GM18861 (cell line): ENCODE data around the gene SRGAP1.

Experiments used
- ATAC-seq: cut with Tn5 transposase; IDR thresholded peaks from one replicate; pipeline ENCODE4 v1.9.1; 2021; ENCODE audit not compliant: unreplicated experiment

Gene SRGAP1

DNA sequence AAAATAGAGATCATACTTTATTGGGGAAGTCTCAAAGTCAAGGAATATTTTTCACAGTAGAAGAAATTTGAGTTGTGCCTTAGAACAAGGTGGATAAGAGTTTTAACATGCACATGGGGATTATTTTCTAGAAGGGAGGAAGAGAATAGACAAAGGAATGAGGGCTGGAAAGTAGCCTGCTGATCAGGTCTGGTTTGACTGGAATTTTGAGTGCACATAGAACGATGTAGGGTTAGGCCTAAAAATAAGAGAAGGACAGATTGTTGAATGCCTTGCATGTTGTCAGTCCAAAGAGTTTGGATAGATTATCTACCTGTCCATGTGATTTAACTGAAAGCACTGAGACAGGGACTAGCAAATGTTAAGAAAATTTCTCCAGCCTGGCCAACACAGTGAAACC, 87.2 kb downstream of the SRGAP1 start:
- no peak for ATAC-seq

DNA sequence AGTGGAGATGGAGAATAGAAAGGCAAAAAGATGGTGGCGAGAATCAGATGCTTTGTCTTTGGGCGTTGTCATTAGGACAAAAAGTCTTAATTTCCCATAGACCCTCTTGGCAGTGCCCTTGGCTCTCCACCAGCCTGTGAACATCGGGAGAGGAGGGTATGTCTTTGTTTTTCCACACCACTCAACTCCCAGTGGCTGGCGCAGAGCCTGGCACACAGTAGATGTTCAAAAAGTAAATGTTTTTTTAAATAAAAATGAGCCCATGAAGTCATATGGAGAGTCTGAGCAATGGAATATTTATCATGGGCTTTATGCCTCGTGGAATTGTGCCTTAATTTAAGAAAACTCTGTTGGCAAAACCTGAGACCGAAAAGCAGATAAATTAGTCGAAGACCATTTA, 90.4 kb downstream of the SRGAP1 start:
- no peak for ATAC-seq

DNA sequence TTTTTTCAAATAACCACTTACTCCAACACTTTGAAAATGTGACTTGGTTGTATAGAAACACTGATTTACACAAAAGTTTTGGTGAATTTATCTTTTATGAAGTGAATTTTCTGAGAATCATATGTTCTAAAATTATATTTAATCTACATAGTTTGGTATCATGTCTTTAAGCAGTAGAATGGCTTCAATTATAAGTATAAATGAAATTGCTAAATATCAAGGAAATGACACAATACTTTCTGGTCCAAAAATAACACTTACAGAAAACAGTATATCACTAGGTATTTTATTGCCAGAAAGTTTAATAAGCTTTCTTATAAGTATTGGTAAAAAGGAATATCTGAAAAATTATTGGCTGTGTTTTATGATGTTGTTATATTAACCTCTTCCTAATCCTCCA, 90.9 kb downstream of the SRGAP1 start:
- no peak for ATAC-seq

DNA sequence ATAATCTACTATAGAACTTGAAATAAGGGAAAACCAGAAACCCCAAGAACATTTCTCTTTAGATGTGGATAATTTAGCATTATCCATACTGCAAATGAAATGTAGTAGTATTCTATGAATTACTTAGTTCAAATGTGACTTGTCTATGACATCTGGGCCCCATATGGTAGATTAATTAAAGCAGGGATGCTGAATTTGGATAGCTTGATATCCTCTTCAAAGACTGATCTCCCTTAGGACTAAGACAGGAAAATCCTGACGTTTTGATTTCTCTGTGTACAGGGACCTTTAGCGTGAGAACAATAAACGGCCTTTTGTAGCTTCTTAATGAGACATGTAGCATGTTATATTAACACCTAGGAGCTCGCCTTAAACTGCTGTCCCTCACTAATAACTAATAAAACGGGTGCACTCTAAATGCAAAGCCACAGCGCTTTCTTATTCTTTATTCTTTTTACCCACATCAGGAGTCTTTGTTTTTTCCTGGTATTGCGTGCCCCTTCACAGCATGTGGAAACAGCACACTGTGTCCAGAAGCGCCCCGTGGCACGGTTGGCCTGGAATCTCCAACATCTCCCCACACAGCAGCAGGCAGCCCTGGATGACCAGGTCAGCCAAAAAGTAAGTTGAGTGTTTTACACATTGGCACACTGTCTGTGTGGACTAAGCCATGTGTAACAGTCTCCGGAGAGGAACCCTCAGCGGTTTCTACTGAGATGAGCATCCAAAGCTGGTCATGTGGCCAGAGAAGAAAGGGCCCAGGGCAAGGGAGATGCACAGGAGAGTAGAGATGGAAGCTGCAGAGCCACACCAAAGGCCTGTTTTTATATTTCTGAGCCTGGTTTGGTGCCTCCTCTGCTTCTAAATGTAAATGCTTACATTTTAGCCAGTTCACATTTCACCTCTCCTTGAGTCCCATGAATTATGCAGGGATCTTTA, 93.1 kb downstream of the SRGAP1 start:
- ATAC-seq, result no peak

DNA sequence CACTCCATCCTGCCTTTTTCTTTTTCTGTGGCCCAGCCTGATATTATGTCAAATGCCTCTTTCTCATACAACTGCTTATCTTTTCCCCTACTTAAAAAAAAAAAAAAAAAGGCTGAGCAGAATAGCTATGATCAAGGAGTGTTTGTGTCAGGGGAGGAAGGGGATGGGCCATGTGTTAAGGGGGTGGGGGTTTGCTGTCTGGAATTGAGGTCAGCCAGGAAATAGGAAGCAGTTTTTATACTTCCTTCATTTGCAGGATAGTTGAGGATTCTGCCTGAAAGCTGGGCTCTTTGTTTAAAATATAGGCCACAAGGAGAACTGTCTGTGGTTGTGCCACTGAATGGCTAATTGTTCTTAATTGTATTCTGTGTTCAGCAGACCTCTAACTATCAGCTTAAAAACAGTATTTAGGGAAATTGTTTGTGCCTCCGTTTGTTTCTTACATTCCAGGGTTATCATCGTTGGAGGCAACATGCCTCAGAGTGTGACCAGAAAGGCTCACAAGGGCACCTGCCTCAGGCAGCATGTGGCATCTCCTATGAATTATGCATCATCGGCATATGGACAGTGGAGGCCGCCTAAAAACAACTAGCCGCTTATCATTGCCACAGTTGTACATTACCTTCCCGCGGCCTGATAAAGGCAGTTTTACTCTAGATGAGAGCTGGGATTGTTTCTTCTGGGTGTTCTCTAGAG, 96.0 kb downstream of the SRGAP1 start:
- ATAC-seq, result no peak

DNA sequence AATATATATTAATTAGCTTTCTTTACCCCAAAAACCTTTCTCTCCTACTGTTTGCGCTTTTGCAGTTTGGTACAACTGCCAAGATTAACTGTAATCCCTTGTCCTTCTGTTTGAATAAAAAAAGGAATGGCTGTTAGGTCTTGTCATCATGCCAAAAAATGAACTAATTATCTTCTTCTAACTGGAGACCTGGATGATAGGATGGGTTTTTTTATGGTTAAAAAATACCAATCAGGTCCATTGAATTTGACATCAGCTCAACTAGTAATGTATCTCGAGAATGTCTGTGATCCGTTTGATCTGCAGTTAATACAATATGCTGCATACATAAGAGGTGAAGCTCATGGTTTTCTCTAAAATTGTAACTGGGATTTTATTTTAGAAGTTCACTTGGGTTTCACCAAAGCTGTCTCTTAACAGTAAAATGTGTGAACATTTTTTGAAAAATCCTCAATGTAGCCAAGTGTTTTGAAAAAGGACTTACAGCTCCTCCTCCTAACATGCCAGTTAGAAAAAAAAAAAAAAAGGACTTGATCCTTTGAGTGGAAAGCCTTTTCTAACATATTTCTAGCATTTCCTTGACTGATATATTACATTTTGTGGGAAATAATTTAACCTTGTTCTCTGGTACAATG, 96.8 kb downstream of the SRGAP1 start:
- no peak for ATAC-seq

DNA sequence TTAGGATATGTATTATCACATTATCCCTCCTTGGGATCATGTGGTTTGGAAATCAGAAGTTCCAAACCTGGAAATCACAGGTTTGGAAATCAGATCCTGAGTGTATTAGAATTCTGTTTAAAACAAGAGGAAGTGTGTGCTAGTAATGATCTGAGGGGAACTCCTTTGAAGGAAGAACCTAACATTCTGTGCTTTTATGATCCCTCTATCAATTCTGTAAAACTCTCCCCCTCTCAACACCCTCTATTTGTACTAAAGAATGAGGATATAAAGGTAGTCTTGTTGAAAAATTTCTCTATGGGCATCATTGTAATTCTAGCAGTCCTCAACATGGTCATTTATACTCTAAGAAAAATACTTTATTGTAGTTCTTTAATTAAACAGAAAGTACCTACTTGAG, 97.4 kb downstream of the SRGAP1 start:
- ATAC-seq, result no peak

DNA sequence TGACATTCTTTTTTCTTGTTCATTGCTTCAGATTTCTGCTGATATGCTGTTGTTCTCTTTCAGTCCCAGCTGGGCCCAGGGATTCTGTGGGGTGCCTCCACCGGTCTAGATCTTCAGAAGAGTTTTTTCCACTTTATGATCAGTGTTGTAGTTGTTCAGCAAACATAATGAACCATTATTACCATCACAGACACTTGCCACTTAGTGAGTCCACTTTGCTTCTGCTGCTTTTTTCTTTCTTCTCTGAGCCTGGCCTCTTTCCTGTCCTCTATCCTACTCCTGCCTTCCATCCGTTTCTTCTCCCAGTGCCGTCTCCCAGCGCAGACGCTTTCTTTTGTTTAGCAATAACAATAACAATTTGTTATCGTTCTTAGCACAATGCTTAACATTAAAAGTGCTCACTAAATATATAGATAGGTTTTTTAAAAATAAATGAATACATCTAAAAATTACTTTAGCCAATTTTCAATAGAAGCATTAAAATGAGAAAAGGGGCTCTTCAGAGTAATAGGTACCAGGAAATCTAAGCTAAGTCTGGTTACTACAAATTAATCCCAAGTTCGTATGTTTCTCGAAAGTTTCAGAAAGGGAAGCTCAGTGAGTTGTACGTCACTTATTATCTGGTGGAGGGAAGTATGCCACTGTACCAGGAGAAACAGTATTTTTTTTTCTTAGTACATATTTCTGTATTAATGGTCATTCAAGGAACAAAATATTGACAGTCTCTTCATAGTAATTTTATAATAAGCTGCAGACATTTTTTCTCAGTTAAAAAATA, 98.2 kb downstream of the SRGAP1 start:
- ATAC-seq, result no peak

DNA sequence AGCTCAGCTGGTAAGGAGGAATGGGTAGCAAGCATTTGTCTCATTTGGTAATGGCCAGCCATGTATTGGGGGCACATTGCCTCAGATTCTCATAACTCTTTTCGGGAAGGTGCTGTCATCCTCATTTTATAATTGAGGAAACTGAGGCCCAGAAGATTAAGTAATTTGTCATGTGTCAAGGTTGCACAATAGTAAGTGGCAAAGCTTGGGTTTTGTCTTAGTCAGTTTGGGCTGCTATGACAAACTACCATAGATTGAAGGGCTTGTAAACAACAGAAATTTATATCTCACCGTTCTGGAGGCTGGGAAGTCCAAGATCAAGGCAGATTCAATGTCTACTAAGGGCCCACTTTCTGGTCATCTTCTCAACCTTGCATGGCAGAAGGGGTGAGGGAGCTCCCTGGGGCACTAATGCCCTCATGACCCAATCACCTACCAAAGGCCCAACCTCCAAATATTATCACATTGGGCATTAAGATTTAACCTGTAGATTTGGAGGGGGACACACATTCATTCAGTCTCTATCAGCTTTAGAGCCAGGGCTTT, 99.6 kb downstream of the SRGAP1 start:
- ATAC-seq, result no peak

DNA sequence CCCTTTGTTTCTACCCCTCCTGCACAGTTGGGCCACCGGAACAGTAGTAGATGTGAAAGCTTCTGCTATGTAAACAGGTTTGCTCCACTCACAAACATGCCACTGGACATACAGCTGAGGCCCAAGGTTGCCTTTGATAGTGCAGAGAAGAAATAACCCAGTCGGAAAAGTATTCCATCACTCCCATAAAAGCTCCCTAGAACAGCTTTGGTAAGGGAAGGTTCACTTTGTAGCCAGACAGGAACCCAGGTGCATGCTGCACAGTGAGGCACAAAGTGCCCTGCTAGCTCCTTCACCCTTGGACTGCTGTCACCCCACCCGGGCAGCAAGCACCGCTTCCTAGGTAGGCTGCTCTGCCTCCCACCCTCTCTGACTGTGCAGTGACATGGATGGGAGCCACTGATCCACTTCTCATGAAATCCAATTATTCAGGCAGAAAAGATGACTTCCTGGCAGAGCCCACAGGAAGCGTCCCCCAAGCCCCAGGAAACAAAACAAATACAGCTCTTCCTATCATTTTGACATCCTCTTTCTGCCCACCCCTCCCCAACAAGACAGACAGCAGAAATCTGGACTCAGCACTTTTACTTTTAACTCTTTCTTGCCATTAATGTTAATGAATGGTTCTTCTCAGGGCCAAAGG, 100.2 kb downstream of the SRGAP1 start:
- no peak for ATAC-seq

DNA sequence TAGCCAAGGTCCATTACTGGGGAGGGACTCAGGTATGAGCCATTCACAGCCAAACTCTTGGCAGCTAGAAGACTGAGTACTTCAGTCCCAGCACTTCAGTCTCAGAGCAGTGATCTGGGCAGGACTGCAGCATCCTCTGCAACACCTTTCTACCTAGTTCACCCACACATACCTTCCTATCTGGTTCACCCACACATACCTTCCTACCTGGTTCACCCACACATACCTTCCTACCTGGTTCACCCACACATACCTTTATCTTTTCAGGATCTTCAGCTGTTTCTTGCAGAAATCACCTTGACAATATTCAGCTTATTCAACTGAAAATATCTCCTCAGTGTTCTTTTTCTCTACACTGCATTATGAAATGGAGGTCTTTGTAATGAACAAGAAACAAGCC, 101.3 kb downstream of the SRGAP1 start:
- ATAC-seq, result no peak

DNA sequence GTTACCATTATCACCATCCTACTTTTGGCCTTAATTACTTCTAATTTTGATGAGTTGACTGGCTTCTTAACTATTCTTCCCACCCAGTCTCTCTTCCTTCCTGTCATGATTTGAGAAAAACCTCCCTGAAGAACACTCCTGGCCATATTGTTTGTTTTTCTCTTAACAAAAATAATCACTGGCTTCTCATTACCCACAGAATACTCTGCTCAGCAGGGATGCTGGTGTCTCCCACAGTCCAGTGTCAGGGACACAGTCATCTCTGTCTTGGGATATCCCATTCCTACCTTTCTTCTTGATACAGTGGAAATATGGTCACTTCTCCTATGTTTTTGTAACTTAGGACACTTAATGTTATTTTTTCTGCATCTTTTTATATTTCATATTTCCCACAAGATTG, 103.7 kb downstream of the SRGAP1 start:
- ATAC-seq, result no peak

DNA sequence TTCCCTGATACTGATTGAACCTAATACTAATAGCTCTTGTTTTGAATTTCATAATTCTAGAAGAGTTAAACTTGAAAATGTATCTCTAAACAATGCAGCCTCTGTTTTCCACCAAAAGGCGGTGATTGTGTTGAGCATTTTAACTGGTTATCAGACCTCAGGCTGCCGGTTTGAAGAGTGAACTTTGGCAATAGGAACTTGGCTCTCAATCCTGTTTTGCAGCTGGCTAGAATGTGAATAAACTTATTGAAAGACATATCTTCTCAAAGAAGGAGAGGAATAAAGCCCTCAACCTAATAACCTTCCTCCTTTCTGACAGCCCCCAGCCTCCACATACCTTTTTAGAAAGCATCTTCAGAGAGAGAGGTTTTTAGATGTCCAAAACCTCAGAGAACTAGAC, 105.4 kb downstream of the SRGAP1 start:
- no peak for ATAC-seq

DNA sequence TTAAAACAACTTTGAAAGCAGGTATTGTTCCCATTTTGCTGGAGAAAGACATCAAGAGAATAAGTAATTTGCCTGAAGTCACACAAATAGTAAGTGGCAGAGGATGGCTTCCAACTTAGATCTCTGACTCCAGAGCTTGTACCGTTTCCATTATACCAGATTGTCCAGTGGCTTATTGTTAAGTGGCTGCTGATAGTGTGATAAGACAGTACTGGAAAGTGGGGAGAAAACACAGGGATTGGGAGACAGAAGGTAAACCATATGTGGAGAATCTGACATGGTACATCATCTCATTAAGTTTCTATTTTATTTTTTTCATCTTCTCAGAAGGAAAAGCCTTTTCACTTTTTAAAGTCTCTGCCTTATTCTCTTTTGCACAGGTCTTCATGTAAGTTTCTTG, 108.5 kb downstream of the SRGAP1 start:
- no peak for ATAC-seq

DNA sequence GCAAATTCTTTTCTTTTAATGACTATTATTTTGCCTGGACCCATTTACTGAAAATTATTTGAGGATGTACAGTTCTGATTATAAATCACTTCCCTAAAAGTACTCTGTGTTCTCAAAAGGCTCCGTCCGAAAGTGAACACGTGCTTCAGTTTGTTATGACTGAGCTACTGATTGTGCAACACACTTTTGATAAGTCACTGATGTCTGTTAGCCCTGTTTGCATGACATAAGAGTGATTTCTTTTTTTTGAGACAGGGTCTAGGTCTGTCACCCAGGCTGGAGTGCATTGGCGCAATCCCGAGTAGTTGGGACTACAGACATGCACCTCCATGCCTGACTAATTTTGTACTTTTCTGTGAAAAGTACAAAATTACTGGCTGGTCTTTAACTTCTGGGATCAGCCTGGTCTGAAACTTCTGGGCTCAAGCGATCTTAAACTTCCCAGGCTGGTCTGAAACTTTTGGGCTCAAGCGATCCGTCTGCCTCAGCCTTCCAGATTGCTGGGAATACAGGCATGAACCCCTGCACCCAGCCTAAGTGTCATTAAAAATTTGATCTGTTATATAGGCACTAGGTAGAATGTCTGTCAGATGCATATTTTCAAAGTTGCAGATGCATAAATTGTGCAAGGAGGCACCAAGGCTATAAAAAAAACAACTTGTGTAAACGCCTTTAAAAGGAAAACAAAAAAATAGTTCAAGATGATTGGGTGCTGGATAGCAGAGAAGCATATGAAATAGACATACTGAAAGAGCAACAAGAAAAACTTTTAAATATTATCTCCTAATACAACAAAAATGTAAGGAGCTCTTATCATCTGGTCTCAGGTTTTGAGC, 111.5 kb downstream of the SRGAP1 start:
- no peak for ATAC-seq

DNA sequence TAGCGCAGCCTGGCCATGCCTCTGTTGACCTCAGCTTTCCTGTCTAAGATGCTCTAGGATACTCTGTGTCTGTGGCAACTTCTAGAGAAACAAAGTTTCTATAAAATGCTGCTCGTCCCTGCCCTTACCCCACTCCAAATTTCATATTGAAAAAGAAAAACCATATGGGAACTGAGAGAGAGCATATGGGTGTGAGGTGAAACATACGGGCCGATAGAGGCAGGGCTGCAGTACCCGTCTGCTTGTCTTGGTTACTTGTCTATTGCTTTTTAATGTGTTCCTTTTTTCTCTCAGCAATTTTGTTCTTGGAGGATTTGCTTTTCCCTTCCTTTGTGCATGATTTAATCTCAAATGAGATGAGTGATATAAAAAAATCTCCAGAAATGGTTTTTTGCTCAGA, 113.0 kb downstream of the SRGAP1 start:
- no peak for ATAC-seq

DNA sequence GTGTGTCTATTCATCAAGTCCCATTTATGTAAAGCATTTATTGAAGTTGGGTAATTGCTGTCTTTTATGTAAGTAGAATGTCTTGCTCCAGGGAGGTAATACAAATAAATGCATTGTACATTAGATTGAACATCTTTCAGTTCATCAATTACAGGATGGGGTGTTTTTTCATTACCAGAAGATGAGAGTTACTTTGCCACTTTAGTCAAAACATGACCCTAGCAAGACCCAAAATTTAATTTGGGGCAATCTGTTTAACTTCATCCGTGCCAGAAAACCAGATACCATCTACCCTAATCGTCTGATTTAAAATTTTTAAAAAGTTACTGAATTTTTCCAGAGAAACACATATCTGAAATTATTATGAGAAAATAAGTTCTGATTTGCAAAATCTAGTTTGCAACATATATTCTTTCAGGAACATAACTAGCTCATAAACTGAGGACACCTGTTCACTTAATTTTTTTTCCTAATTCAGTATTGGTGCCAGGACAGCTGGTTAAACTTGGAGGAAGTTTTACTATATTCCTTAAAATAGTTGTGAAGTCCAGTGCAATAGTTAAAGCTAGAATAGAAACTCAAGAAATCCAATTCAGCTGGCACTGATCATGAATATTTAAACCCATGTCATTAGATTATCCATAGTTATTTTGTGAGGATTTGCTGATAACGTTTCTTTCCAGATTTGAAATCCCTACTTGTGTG, 114.5 kb downstream of the SRGAP1 start:
- no peak for ATAC-seq

DNA sequence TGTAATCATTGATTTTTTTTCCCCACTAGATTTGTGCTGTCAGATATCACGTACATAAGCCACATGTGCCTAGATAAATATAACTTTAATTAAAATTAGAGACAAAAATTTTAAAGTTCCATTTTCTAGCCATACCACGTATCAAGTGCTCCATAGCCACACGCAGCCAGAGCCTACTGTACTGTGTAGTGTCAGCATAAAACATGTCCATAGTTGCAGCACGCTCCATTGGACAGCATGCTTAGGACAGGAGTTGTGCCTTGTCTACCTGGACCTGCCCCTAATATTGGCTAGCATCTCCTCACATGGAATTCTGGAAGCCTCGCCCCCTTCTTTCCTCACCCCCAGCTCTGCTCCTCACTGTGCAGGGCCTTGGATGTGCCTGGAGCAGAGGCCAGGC, 116.5 kb downstream of the SRGAP1 start:
- no peak for ATAC-seq

DNA sequence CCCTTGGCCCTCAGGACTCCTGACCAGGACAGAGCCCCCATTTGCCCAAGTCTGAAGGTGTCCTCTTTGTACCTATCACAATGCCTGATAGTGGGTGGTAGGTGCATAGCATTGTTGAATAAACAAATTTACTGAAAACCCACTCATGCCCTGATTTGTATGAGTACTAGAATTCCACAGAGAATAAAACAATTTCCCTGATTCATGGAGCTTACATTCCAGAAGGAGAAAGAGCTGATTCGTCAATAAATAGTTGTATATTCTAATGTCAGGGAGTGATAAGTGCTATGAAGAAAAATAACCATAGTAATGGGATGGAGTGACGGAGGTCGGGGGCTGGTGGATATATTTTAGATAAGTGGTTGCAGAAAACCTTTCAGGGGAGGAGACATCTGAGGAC, 117.0 kb downstream of the SRGAP1 start:
- no peak for ATAC-seq
